ENCODE data around the gene UBN2.
A peak's percentile ranks its signal among the peaks of the same experiment; 100 is the strongest.
"Not testable (repeated sequence)": the region's sequence is repeated elsewhere in the genome, so short reads cannot be mapped to it uniquely, and the experiment has no call there.

Gene UBN2

GRCh38 chr7:139230774-139231512 is at the start of gene UBN2:
Gene UBN2 (plus strand): TSS chr7:139231237. CDS start chr7:139231485, 248 bp downstream.
- DNase-seq (ENCODE audit: low read depth in 2 of 2, low spot score in 1 of 2) = peak; percentile 81 to 83

- DNase-seq (ENCODE audit: low read depth in 2 of 2, low spot score in 1 of 2) = no peak
Measured at GRCh38 chr7:139181404-139181803, 49.6 kb upstream of the UBN2 start.

GRCh38 chr7:139182363-139182762 is 48.7 kb upstream of the UBN2 start:
- no peak for DNase-seq (ENCODE audit: low read depth in 2 of 2, low spot score in 1 of 2)

GRCh38 chr7:139183251-139183650 is 47.8 kb upstream of the UBN2 start:
- no peak for DNase-seq (ENCODE audit: low read depth in 2 of 2, low spot score in 1 of 2)

- DNase-seq (ENCODE audit: low read depth in 2 of 2, low spot score in 1 of 2) = no peak
Measured at GRCh38 chr7:139183878-139184338, 47.1 kb upstream of the UBN2 start.

GRCh38 chr7:139186146-139186545 is 44.9 kb upstream of the UBN2 start:
- no peak for DNase-seq (ENCODE audit: low read depth in 2 of 2, low spot score in 1 of 2)

GRCh38 chr7:139189357-139189756 is 41.7 kb upstream of the UBN2 start:
- DNase-seq (ENCODE audit: low read depth in 2 of 2, low spot score in 1 of 2) = no peak

- no peak for DNase-seq (ENCODE audit: low read depth in 2 of 2, low spot score in 1 of 2)
Measured at GRCh38 chr7:139192014-139192706, 38.9 kb upstream of the UBN2 start.

GRCh38 chr7:139200382-139200781 is 30.7 kb upstream of the UBN2 start:
- no peak for DNase-seq (ENCODE audit: low read depth in 2 of 2, low spot score in 1 of 2)

GRCh38 chr7:139203992-139204391 is 27.0 kb upstream of the UBN2 start:
- no peak for DNase-seq (ENCODE audit: low read depth in 2 of 2, low spot score in 1 of 2)

GRCh38 chr7:139205843-139206242 is 25.2 kb upstream of the UBN2 start:
- no peak for DNase-seq (ENCODE audit: low read depth in 2 of 2, low spot score in 1 of 2)

- DNase-seq (ENCODE audit: low read depth in 2 of 2, low spot score in 1 of 2) = no peak
Measured at GRCh38 chr7:139212133-139212532, 18.9 kb upstream of the UBN2 start.

- DNase-seq (ENCODE audit: low read depth in 2 of 2, low spot score in 1 of 2) = not testable (repeated sequence)
Measured at GRCh38 chr7:139213489-139213888, 17.5 kb upstream of the UBN2 start.

GRCh38 chr7:139218173-139218572 is 12.9 kb upstream of the UBN2 start:
- no peak for DNase-seq (ENCODE audit: low read depth in 2 of 2, low spot score in 1 of 2)

GRCh38 chr7:139224219-139224618 is 6.8 kb upstream of the UBN2 start:
- no peak for DNase-seq (ENCODE audit: low read depth in 2 of 2, low spot score in 1 of 2)

- not testable (repeated sequence) for DNase-seq (ENCODE audit: low read depth in 2 of 2, low spot score in 1 of 2)
Measured at GRCh38 chr7:139224836-139225235, 6.2 kb upstream of the UBN2 start.

GRCh38 chr7:139225286-139226157 is 5.5 kb upstream of the UBN2 start:
- not testable (repeated sequence) for DNase-seq (ENCODE audit: low read depth in 2 of 2, low spot score in 1 of 2)

GRCh38 chr7:139226158-139226515 is 4.9 kb upstream of the UBN2 start:
- DNase-seq (ENCODE audit: low read depth in 2 of 2, low spot score in 1 of 2) = not testable (repeated sequence)

- DNase-seq (ENCODE audit: low read depth in 2 of 2, low spot score in 1 of 2) = not testable (repeated sequence)
Measured at GRCh38 chr7:139226988-139227488, 4.0 kb upstream of the UBN2 start.

- no peak for DNase-seq (ENCODE audit: low read depth in 2 of 2, low spot score in 1 of 2)
Measured at GRCh38 chr7:139230023-139230422, 1.0 kb upstream of the UBN2 start.

GRCh38 chr7:139230484-139230773 is 608 bp upstream of the UBN2 start:
- no peak for DNase-seq (ENCODE audit: low read depth in 2 of 2, low spot score in 1 of 2)
